Liver (tissue), 9 donors: Measurements from ENCODE around the gene IMMP1L. TPM values are rescaled to one million over a fixed set of nuclear protein-coding genes. Genes with fewer than 3 reads are reported as not detected.

ENCODE experiments used
- DNase-seq: peaks from one replicate; pipeline ENCODE4 v3.0.0-alpha.2; 2017; ENCODE audit warnings: low spot score
- H3K27ac ChIP-seq, 2 donors: one replicate each; pipeline ENCODE4 v1.7.0; 2013; ENCODE audit warnings: inconsistent platforms in 2 of 2, low read length in 2 of 2, control low read depth in 1 of 2, low read depth in 1 of 2, mild to moderate bottlenecking in 1 of 2
- H3K27me3 ChIP-seq, 4 donors: one replicate each; pipeline versions ENCODE4 v1.6.1 to v1.7.0; 2013; ENCODE audit warnings: low read length in 3 of 4, inconsistent platforms in 1 of 4, mild to moderate bottlenecking in 1 of 4, moderate library complexity in 1 of 4; ENCODE audit not compliant: control insufficient read depth in 4 of 4, insufficient read depth in 4 of 4
- H3K36me3 ChIP-seq, 4 donors: one replicate each; pipeline versions ENCODE4 v1.6.1 to v1.7.0; 2013; ENCODE audit warnings: low read length in 3 of 4, mild to moderate bottlenecking in 3 of 4, low read depth in 1 of 4, moderate library complexity in 1 of 4; ENCODE audit not compliant: control insufficient read depth in 4 of 4, insufficient read depth in 3 of 4
- H3K4me1 ChIP-seq, 4 donors: one replicate each; pipeline versions ENCODE4 v1.6.1 to v1.7.0; 2013; ENCODE audit warnings: low read length in 3 of 4, mild to moderate bottlenecking in 3 of 4, moderate library complexity in 1 of 4; ENCODE audit not compliant: control insufficient read depth in 4 of 4, insufficient read depth in 4 of 4
- H3K4me3 ChIP-seq, 3 donors: one replicate each; pipeline versions ENCODE4 v1.6.1 to v1.7.0; 2013; ENCODE audit warnings: low read length in 3 of 3, control low read depth in 1 of 3, low read depth in 1 of 3, mild to moderate bottlenecking in 1 of 3
- H3K9ac ChIP-seq, 2 donors: one replicate each; pipeline ENCODE4 v1.7.0; 2013; ENCODE audit warnings: low read length in 2 of 2, mild to moderate bottlenecking in 2 of 2, moderate library complexity in 2 of 2, control low read depth in 1 of 2, low read depth in 1 of 2
- H3K9me3 ChIP-seq, 4 donors: one replicate each; pipeline versions ENCODE4 v1.6.1 to v1.7.0; 2013; ENCODE audit warnings: low read length in 3 of 4; ENCODE audit not compliant: control insufficient read depth in 4 of 4
- EGR1 ChIP-seq, 2 donors: IDR thresholded peaks; 2 replicates each; pipeline ENCODE4 v1.6.1; 2016 to 2018; ENCODE audit warnings: antibody characterized with exemption in 2 of 2, low read depth in 2 of 2
- FOXA1 ChIP-seq: IDR thresholded peaks from 2 replicates; pipeline ENCODE4 v1.6.1; 2016; ENCODE audit warnings: antibody characterized with exemption
- GABPA ChIP-seq, 2 donors: IDR thresholded peaks in 1 of 2; conservative IDR thresholded peaks in 1 of 2; 2 replicates each; pipeline ENCODE4 v1.6.1; 2016; ENCODE audit warnings: antibody characterized with exemption in 2 of 2, mild to moderate bottlenecking in 1 of 2, moderate library complexity in 1 of 2
- HNF4A ChIP-seq, 2 donors: conservative IDR thresholded peaks; 2 replicates each; pipeline ENCODE4 v1.6.1; 2016; ENCODE audit warnings: antibody characterized with exemption in 2 of 2, mild to moderate bottlenecking in 2 of 2
- HNF4G ChIP-seq: IDR thresholded peaks from 2 replicates; pipeline ENCODE4 v1.6.1; 2016; ENCODE audit warnings: antibody characterized with exemption
- NR2F2 ChIP-seq: IDR thresholded peaks from 2 replicates; pipeline ENCODE4 v1.6.1; 2016; ENCODE audit warnings: antibody characterized with exemption
- RAD21 ChIP-seq, 2 donors: IDR thresholded peaks; 2 replicates each; pipeline ENCODE4 v1.6.1; 2016; ENCODE audit warnings: antibody characterized with exemption in 2 of 2, mild to moderate bottlenecking in 2 of 2
- RXRA ChIP-seq, 2 donors: IDR thresholded peaks; 2 replicates each; pipeline ENCODE4 v1.6.1; 2017 to 2018; ENCODE audit warnings: antibody characterized with exemption in 2 of 2, mild to moderate bottlenecking in 1 of 2
- SP1 ChIP-seq: IDR thresholded peaks from 2 replicates; pipeline ENCODE4 v1.6.1; 2018; ENCODE audit warnings: antibody characterized with exemption, mild to moderate bottlenecking
- TAF1 ChIP-seq: conservative IDR thresholded peaks from 2 replicates; pipeline ENCODE4 v1.6.1; 2016; ENCODE audit warnings: antibody characterized with exemption, mild to moderate bottlenecking
- WGBS: extraction: QIAGEN DNeasy Blood & Tissue Kit; methylation state at CpG from one replicate; pipeline ENCODE4 v1.1.7; 2013; 5-methylcytosine and 5-hydroxymethylcytosine counted together
- polyA plus RNA-seq, 2 donors: library from polyadenylated mRNA; stranded (reverse) in 1 of 2; unstranded in 1 of 2; fragments of 200-250 nt in 1 of 2; fragments of >200 nt in 1 of 2; fragmentation: Nextera tagmentation in 1 of 2; extraction: Ambion mirVana in 1 of 2; gene quantifications; one replicate each; pipeline versions ENCODE4 v1.2.1 to v1.2.3, GENCODE V29; 2013 to 2015
- total RNA-seq, 2 donors: library from RNA; depleted of rRNA; stranded (reverse); fragments of >200 nt; gene quantifications; one replicate each; pipeline ENCODE4 v1.2.3, GENCODE V29; 2014
- TF ChIP-seq, protein P1 (sequence below): IDR thresholded peaks from 2 replicates; pipeline ENCODE4 v1.6.1; 2016; ENCODE audit warnings: antibody characterized with exemption
- TF ChIP-seq, protein P2 (sequence below): IDR thresholded peaks from 2 replicates; pipeline ENCODE4 v1.6.1; 2016; ENCODE audit warnings: antibody characterized with exemption, mild to moderate bottlenecking
- TF ChIP-seq, protein P3 (sequence below): fragments of 150-350 bp; IDR thresholded peaks from 2 replicates; pipeline ENCODE4 v1.5.1; 2017; ENCODE audit warnings: improper control_type of control experiment, low read depth, low read length; ENCODE audit not compliant: missing input control
- TF ChIP-seq, protein P4 (sequence below): IDR thresholded peaks from 2 replicates; pipeline ENCODE4 v1.6.1; 2016; ENCODE audit warnings: antibody characterized with exemption
- TF ChIP-seq, protein P5 (sequence below): IDR thresholded peaks from 2 replicates; pipeline ENCODE4 v1.6.1; 2016; ENCODE audit warnings: antibody characterized with exemption
- donor health status: healthy.
- donor health status: healthy.
- donor health status: healthy.
- donor health status: healthy.
- donor health status: healthy.

IMMP1L gene
- total and polyA plus RNA-seq, 4 donors = 8.2 to 28.1 (median 15.2) TPM

DNA sequence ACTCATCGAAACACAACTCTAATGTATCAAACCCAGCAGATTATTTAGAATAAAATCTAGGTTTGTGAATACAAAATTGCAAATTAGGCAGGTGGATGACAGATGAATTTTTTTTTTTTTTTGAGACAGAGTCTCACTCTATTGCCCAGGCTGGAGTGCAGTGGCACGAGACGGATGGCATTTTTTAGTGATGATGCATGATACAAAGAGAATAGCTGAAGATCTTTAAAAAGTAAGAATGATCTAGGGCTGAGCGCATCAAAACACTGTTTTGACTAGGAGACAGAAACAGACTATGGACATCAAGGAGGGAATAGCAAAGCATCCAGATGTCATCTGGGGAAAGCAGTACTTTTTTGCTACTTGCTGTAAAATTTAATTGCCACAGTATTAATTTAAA is 63.8 kb downstream of the IMMP1L start:
- WGBS = 97% methylated on average over 4 of the region's 4 CpGs
- Histone ChIP-seq H3K36me3 (peaks cover 0 to 2% (median under 1%) of the 10 kb centered on the region in 4 donors), H3K27me3 (no peaks in the 10 kb centered on the region)

DNA sequence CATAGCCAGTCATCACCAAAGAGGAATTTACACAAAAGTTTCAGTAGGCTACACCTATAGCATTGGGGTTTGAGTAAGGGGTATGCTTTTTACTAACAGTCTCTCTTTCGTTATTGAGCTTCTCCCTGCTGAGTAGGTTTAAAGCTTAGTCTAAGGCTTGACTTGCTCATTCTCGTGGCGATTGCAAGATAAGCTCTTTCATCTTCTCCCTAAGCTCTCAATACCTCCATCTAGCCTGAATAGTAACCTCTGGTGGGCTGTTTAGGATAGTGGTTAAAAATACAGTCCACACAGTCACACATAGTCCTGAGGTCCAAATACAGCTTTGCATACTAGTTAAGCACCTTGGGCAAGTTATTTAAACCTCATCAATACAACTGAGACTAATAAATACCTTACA is 65.6 kb downstream of the IMMP1L start:
- no peak for DNase-seq
- H3K9me3 ChIP-seq = no peaks in the 10 kb centered on the region
- 93% methylated on average over 3 of the region's 3 CpGs for WGBS

More for the DNA sequence above, 63.8 kb downstream of the IMMP1L start:
- Histone ChIP-seq H3K27ac (no peak overlapping the region), H3K9ac (no peak overlapping the region), H3K9me3 (no peaks in the 10 kb centered on the region), H3K4me1 (no peaks in the 10 kb centered on the region), H3K4me3 (no peak overlapping the region)
- TF ChIP-seq HNF4G (no peak), SP1 (no peak), EGR1 (IDR thresholded peaks at IDR 0.05; ENCODE audit: low read depth in 2 of 2) (no peak), GABPA (IDR thresholded peaks at IDR 0.05 in 1 of 2, conservative IDR thresholded peaks at IDR 0.05 in 1 of 2) (no peak), RAD21 (IDR thresholded peaks at IDR 0.05) (no peak), HNF4A (conservative IDR thresholded peaks at IDR 0.05) (no peak)
- TF ChIP-seq, protein P1, sequence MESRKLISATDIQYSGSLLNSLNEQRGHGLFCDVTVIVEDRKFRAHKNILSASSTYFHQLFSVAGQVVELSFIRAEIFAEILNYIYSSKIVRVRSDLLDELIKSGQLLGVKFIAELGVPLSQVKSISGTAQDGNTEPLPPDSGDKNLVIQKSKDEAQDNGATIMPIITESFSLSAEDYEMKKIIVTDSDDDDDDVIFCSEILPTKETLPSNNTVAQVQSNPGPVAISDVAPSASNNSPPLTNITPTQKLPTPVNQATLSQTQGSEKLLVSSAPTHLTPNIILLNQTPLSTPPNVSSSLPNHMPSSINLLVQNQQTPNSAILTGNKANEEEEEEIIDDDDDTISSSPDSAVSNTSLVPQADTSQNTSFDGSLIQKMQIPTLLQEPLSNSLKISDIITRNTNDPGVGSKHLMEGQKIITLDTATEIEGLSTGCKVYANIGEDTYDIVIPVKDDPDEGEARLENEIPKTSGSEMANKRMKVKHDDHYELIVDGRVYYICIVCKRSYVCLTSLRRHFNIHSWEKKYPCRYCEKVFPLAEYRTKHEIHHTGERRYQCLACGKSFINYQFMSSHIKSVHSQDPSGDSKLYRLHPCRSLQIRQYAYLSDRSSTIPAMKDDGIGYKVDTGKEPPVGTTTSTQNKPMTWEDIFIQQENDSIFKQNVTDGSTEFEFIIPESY = no peak
- TF ChIP-seq, protein P2, sequence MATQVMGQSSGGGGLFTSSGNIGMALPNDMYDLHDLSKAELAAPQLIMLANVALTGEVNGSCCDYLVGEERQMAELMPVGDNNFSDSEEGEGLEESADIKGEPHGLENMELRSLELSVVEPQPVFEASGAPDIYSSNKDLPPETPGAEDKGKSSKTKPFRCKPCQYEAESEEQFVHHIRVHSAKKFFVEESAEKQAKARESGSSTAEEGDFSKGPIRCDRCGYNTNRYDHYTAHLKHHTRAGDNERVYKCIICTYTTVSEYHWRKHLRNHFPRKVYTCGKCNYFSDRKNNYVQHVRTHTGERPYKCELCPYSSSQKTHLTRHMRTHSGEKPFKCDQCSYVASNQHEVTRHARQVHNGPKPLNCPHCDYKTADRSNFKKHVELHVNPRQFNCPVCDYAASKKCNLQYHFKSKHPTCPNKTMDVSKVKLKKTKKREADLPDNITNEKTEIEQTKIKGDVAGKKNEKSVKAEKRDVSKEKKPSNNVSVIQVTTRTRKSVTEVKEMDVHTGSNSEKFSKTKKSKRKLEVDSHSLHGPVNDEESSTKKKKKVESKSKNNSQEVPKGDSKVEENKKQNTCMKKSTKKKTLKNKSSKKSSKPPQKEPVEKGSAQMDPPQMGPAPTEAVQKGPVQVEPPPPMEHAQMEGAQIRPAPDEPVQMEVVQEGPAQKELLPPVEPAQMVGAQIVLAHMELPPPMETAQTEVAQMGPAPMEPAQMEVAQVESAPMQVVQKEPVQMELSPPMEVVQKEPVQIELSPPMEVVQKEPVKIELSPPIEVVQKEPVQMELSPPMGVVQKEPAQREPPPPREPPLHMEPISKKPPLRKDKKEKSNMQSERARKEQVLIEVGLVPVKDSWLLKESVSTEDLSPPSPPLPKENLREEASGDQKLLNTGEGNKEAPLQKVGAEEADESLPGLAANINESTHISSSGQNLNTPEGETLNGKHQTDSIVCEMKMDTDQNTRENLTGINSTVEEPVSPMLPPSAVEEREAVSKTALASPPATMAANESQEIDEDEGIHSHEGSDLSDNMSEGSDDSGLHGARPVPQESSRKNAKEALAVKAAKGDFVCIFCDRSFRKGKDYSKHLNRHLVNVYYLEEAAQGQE = no peak
- TF ChIP-seq, protein P3, sequence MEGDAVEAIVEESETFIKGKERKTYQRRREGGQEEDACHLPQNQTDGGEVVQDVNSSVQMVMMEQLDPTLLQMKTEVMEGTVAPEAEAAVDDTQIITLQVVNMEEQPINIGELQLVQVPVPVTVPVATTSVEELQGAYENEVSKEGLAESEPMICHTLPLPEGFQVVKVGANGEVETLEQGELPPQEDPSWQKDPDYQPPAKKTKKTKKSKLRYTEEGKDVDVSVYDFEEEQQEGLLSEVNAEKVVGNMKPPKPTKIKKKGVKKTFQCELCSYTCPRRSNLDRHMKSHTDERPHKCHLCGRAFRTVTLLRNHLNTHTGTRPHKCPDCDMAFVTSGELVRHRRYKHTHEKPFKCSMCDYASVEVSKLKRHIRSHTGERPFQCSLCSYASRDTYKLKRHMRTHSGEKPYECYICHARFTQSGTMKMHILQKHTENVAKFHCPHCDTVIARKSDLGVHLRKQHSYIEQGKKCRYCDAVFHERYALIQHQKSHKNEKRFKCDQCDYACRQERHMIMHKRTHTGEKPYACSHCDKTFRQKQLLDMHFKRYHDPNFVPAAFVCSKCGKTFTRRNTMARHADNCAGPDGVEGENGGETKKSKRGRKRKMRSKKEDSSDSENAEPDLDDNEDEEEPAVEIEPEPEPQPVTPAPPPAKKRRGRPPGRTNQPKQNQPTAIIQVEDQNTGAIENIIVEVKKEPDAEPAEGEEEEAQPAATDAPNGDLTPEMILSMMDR = no peak
- TF ChIP-seq, protein P4, sequence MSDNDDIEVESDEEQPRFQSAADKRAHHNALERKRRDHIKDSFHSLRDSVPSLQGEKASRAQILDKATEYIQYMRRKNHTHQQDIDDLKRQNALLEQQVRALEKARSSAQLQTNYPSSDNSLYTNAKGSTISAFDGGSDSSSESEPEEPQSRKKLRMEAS = no peak
- no peak for DNase-seq

More for the DNA sequence above, 65.6 kb downstream of the IMMP1L start:
- no peak overlapping the region for H3K4me3 ChIP-seq
- no peaks in the 10 kb centered on the region for H3K27me3 ChIP-seq
- H3K36me3 ChIP-seq = peaks cover 0 to 2% (median under 1%) of the 10 kb centered on the region in 4 donors
- H3K27ac ChIP-seq = no peak overlapping the region
- TF ChIP-seq, protein P5, sequence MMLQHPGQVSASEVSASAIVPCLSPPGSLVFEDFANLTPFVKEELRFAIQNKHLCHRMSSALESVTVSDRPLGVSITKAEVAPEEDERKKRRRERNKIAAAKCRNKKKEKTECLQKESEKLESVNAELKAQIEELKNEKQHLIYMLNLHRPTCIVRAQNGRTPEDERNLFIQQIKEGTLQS = no peak
- TF ChIP-seq, protein P3 = no peak
- no peak for TF ChIP-seq RXRA (IDR thresholded peaks at IDR 0.05)
- no peak for TF ChIP-seq FOXA1
- TF ChIP-seq NR2F2 = no peak
- TF ChIP-seq GABPA (IDR thresholded peaks at IDR 0.05 in 1 of 2, conservative IDR thresholded peaks at IDR 0.05 in 1 of 2) = no peak
- TF ChIP-seq HNF4G = no peak
- TF ChIP-seq, protein P4 = no peak
- TF ChIP-seq, protein P1 = no peak
- no peak for TF ChIP-seq TAF1
- H3K9ac ChIP-seq = no peak overlapping the region
- no peaks in the 10 kb centered on the region for H3K4me1 ChIP-seq
